ENCODE results near the gene MXD4.
"Not testable (repeated sequence)": the region's sequence is repeated elsewhere in the genome, so short reads cannot be mapped to it uniquely, and the experiment has no call there.

MXD4 gene

DNA sequence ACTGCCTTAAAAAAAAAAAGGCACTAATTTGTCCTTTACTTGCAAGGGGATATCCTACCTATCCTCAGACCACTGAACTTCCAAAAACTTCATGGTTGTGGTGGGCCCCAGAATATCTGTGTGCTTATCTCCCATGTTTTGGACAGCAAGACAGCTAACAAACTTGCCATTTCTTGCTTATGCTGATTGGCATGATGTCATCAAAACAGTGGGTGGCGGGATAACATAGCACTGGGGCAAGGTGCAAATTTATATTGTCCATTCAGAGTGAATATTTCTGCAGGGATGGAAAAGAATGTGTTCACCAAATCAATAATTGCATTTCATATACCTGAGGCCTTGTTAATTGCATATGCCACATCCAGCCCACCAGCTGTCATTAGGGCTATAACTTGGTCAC lies 43.5 kb downstream of the MXD4 start:
- Mint-ChIP-seq H3K4me1 (peaks cover 10% of the 10 kb centered on the region), H3K27ac (no peak overlapping the region), H3K4me3 (no peak overlapping the region), H3K36me3 (no peaks in the 10 kb centered on the region), H3K9me3 (no peaks in the 10 kb centered on the region)
- DNase-seq (ENCODE audit: low spot score in 2 of 2): no peak
- no peak for ATAC-seq

DNA sequence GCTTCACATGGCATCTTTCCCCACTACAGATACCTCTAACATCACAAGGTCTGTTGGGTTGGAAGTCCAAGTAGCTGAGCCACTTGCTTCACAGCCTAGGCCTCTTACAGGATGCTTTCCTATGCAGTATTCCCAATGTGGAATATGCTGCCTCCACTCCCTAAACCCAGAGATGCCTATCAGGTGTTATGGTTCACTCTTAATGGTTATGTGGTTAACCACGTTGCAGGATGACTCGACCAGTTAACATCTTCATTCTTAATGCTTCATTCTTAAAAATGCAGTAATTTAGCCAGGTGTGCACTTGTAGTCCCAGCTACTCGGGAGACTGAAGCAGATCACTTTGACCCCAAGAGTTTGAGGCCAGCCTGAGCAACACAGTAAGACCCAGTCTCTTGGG lies 44.2 kb downstream of the MXD4 start:
- Mint-ChIP-seq H3K9me3 (no peaks in the 10 kb centered on the region), H3K4me1 (peaks cover 10% of the 10 kb centered on the region), H3K27ac (no peak overlapping the region), H3K36me3 (no peaks in the 10 kb centered on the region), H3K4me3 (no peak overlapping the region)
- ATAC-seq (no peak), DNase-seq (ENCODE audit: low spot score in 2 of 2) (no peak)

DNA sequence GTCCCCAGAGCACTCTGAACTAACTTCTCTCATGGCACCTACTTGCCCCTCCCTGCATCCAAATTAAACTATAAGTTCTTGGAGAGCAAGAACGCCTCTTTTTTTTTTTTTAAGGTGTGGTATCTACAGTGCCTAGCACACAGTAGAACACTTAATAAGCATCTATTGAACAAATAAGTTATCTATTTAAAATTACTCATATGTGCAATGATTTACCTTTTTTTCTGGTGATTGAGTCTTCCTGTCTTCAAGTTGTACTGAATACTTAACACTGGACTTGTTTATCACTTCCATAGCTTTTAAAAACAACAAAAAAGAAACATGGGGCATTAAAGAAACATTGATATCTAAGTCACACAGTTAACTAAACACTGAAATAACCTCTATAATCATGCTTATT lies 49.1 kb downstream of the MXD4 start:
- Mint-ChIP-seq H3K27ac (no peak overlapping the region), H3K36me3 (no peaks in the 10 kb centered on the region), H3K9me3 (no peaks in the 10 kb centered on the region), H3K4me3 (no peak overlapping the region), H3K4me1 (no peaks in the 10 kb centered on the region)
- DNase-seq (ENCODE audit: low spot score in 2 of 2): no peak
- ATAC-seq: no peak

DNA sequence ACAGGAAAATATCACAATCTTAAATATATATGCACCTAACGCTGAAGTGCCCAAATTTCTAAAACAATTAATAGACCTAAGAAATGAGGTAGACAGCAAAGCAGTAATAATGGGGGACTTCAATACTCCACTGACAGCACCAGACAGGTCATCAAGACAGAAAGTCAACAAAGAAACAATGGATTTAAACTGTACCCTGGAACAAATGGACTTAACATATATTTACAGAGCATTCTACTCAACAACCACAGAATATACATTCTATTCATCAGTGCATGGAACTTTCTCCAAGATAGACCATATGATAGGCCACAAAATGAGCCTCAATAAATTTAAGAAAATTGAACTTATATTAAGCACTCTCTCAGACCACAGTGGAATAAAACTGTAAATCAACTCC lies 59.1 kb downstream of the MXD4 start:
- H3K4me1 Mint-ChIP-seq; ATAC-seq; H3K9me3 Mint-ChIP-seq; H3K4me3 Mint-ChIP-seq; DNase-seq (ENCODE audit: low spot score in 2 of 2); H3K27ac Mint-ChIP-seq; H3K36me3 Mint-ChIP-seq: not testable (repeated sequence)

All from stimulated activated effector memory CD8-positive, alpha-beta T cell treated with anti-CD3 and anti-CD28 coated beads, Interleukin-12 subunit alpha, Interleukin-12 subunit beta, amount 100 ng/mL, for 72 hours (primary cell).